Adipocyte (in vitro differentiated cells): Measurements from ENCODE around the gene MAD1L1.

Experiments
- DNase-seq: peaks from one replicate; pipeline ENCODE4 v3.0.0-alpha.2; 2015; ENCODE audit warnings: low read depth
- H3K27me3 ChIP-seq: replicated peaks from 2 replicates; pipeline ENCODE4 v1.7.0; 2013; ENCODE audit warnings: mild to moderate bottlenecking, low read length, moderate library complexity; ENCODE audit not compliant: control insufficient read depth, insufficient read depth
- H3K36me3 ChIP-seq: 2 replicates; pipeline ENCODE4 v1.7.0; 2013; ENCODE audit warnings: low read length, mild to moderate bottlenecking, moderate library complexity; ENCODE audit not compliant: control insufficient read depth, insufficient read depth, severe bottlenecking
- H3K4me1 ChIP-seq: 2 replicates; pipeline ENCODE4 v1.7.0; 2013; ENCODE audit warnings: mild to moderate bottlenecking, low read length, moderate library complexity; ENCODE audit not compliant: control insufficient read depth, insufficient read depth
- H3K4me3 ChIP-seq: 2 replicates; pipeline ENCODE4 v1.7.0; 2013; ENCODE audit warnings: mild to moderate bottlenecking, low read length, moderate library complexity
- H3K9ac ChIP-seq: 2 replicates; pipeline ENCODE4 v1.7.0; 2013; ENCODE audit warnings: mild to moderate bottlenecking, low read length, moderate library complexity
- H3K9me3 ChIP-seq: 2 replicates; pipeline ENCODE4 v1.7.0; 2013; ENCODE audit warnings: mild to moderate bottlenecking, low read length, moderate library complexity; ENCODE audit not compliant: control insufficient read depth

The MAD1L1 gene

GRCh38 chr7:2030475-2031450 lies 202.0 kb downstream of the MAD1L1 start:
- Histone ChIP-seq H3K9me3 (peaks cover 19% of the 10 kb centered on the region), H3K4me3 (no peak overlapping the region), H3K4me1 (no peaks in the 10 kb centered on the region), H3K9ac (no peak overlapping the region), H3K36me3 (no peaks in the 10 kb centered on the region), H3K27me3 (no peaks in the 10 kb centered on the region)
- no peak for DNase-seq

- H3K9ac ChIP-seq, result no peak overlapping the region
- H3K4me1 ChIP-seq, result no peaks in the 10 kb centered on the region
- H3K36me3 ChIP-seq, result no peaks in the 10 kb centered on the region
- no peaks in the 10 kb centered on the region for H3K27me3 ChIP-seq
- H3K4me3 ChIP-seq, result no peak overlapping the region
- no peak for DNase-seq
- peaks cover 27% of the 10 kb centered on the region for H3K9me3 ChIP-seq
These were observed 202.8 kb downstream of the MAD1L1 start for GRCh38 chr7:2029936-2030335.

GRCh38 chr7:2029211-2029905 lies 203.4 kb downstream of the MAD1L1 start:
- Histone ChIP-seq H3K9ac (no peak overlapping the region), H3K9me3 (peaks cover 32% of the 10 kb centered on the region), H3K4me1 (no peaks in the 10 kb centered on the region), H3K4me3 (no peak overlapping the region), H3K36me3 (no peaks in the 10 kb centered on the region), H3K27me3 (no peaks in the 10 kb centered on the region)
- DNase-seq, result no peak

- H3K4me1 ChIP-seq, result no peaks in the 10 kb centered on the region
- H3K27me3 ChIP-seq, result no peaks in the 10 kb centered on the region
- no peaks in the 10 kb centered on the region for H3K36me3 ChIP-seq
- no peak for DNase-seq
- H3K4me3 ChIP-seq, result no peak overlapping the region
- no peak overlapping the region for H3K9ac ChIP-seq
- peaks cover 36% of the 10 kb centered on the region for H3K9me3 ChIP-seq
These were observed 204.0 kb downstream of the MAD1L1 start for GRCh38 chr7:2028733-2029132.

GRCh38 chr7:2025188-2025587 lies 207.6 kb downstream of the MAD1L1 start:
- Histone ChIP-seq H3K4me3 (no peak overlapping the region), H3K9ac (no peak overlapping the region), H3K9me3 (peaks cover 36% of the 10 kb centered on the region), H3K27me3 (no peaks in the 10 kb centered on the region), H3K36me3 (no peaks in the 10 kb centered on the region), H3K4me1 (peaks cover 8% of the 10 kb centered on the region)
- no peak for DNase-seq

GRCh38 chr7:2024567-2024918 lies 208.2 kb downstream of the MAD1L1 start:
- Histone ChIP-seq H3K4me3 (no peak overlapping the region), H3K9ac (no peak overlapping the region), H3K9me3 (peaks cover 36% of the 10 kb centered on the region), H3K27me3 (no peaks in the 10 kb centered on the region), H3K4me1 (peaks cover 14% of the 10 kb centered on the region), H3K36me3 (no peaks in the 10 kb centered on the region)
- no peak for DNase-seq

- H3K9ac ChIP-seq, result no peak overlapping the region
- peaks cover 18% of the 10 kb centered on the region for H3K4me1 ChIP-seq
- DNase-seq, result no peak
- H3K36me3 ChIP-seq, result no peaks in the 10 kb centered on the region
- peaks cover 32% of the 10 kb centered on the region for H3K9me3 ChIP-seq
- H3K4me3 ChIP-seq, result no peak overlapping the region
- no peaks in the 10 kb centered on the region for H3K27me3 ChIP-seq
These were observed 208.7 kb downstream of the MAD1L1 start for GRCh38 chr7:2023877-2024566.

- DNase-seq, result no peak
These were observed 210.0 kb downstream of the MAD1L1 start for GRCh38 chr7:2022737-2023250.

GRCh38 chr7:2022021-2022409 lies 210.7 kb downstream of the MAD1L1 start:
- H3K9ac ChIP-seq, result no peak overlapping the region

More at GRCh38 chr7:2022737-2023250, 210.0 kb downstream of the MAD1L1 start:
- Histone ChIP-seq H3K9me3 (peaks cover 24% of the 10 kb centered on the region), H3K4me1 (peaks cover 27% of the 10 kb centered on the region), H3K9ac (no peak overlapping the region), H3K36me3 (no peaks in the 10 kb centered on the region), H3K4me3 (no peak overlapping the region), H3K27me3 (no peaks in the 10 kb centered on the region)

GRCh38 chr7:2019711-2020511 lies 212.8 kb downstream of the MAD1L1 start:
- Histone ChIP-seq H3K4me1 (peaks cover 27% of the 10 kb centered on the region), H3K9ac (peak overlapping the region; percentile 77), H3K4me3 (peak overlapping the region; percentile 58), H3K9me3 (peaks cover 9% of the 10 kb centered on the region), H3K36me3 (no peaks in the 10 kb centered on the region), H3K27me3 (no peaks in the 10 kb centered on the region)
- peak; percentile 90 for DNase-seq

More at GRCh38 chr7:2022021-2022409, 210.7 kb downstream of the MAD1L1 start:
- peaks cover 27% of the 10 kb centered on the region for H3K4me1 ChIP-seq
- H3K27me3 ChIP-seq, result no peaks in the 10 kb centered on the region
- peaks cover 24% of the 10 kb centered on the region for H3K9me3 ChIP-seq
- no peak overlapping the region for H3K4me3 ChIP-seq
- no peaks in the 10 kb centered on the region for H3K36me3 ChIP-seq
- DNase-seq, result no peak
